DMS153 treated with DMSO at 0.1 percent for 48 hours (cell line): ENCODE measurements around the gene ADAMTSL5.
"Not testable (repeated sequence)": the region's sequence is repeated elsewhere in the genome, so short reads cannot be mapped to it uniquely, and the experiment has no call there.

Experiments
- DNase-seq: peaks from one replicate; lab custom pipeline; 2025; ENCODE audit not compliant: unreplicated experiment; lab: John Stamatoyannopoulos, UW

The ADAMTSL5 gene, protein sequence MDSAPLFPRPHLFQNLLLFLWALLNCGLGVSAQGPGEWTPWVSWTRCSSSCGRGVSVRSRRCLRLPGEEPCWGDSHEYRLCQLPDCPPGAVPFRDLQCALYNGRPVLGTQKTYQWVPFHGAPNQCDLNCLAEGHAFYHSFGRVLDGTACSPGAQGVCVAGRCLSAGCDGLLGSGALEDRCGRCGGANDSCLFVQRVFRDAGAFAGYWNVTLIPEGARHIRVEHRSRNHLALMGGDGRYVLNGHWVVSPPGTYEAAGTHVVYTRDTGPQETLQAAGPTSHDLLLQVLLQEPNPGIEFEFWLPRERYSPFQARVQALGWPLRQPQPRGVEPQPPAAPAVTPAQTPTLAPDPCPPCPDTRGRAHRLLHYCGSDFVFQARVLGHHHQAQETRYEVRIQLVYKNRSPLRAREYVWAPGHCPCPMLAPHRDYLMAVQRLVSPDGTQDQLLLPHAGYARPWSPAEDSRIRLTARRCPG

DNA sequence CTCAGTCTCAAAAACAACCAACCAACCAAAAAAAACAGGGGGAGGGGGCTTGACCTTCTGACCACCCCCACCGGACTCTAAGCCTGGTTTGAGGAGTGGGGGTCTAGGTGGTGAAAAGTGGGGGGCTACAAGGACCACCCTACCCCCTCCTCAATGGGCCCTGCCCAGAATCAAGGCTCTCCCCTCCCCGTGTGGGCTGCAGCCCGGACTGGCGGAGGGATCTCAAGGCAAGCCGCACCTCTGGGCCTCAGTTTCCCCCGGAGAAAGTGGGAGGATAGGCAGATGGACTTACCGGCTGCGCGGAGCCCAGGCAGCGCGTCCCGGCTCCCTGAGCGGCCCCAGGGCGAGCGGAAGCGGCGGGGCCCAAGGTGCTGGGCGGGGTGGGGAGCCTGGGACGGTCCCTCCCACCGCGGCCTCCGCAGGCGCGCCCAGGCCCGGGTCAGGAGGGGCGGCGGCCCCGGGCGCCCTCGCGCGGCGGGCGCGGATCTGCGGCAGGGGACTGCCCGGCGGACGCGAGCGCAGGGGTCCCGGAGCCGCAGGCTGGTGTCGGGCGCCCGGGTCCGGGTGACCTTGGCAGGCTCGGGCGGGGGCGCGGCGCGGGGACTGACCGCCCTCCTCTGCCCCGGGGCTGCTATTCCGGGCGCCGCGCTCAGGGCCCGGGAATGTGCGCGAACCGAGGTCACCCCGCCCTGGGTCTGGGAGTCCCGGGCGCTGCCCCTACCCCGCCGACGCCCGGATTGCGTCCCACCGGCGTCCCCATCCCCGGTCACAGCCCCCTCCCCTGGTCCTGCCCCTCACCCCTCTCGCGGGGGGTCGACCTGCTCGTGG, at the start of gene ADAMTSL5:
Gene ADAMTSL5, minus strand, starts transcription at position 349 of the 828 bp plus-strand sequence. CDS start 2,076 bp downstream, outside the sequence.
- no peak for DNase-seq

DNA sequence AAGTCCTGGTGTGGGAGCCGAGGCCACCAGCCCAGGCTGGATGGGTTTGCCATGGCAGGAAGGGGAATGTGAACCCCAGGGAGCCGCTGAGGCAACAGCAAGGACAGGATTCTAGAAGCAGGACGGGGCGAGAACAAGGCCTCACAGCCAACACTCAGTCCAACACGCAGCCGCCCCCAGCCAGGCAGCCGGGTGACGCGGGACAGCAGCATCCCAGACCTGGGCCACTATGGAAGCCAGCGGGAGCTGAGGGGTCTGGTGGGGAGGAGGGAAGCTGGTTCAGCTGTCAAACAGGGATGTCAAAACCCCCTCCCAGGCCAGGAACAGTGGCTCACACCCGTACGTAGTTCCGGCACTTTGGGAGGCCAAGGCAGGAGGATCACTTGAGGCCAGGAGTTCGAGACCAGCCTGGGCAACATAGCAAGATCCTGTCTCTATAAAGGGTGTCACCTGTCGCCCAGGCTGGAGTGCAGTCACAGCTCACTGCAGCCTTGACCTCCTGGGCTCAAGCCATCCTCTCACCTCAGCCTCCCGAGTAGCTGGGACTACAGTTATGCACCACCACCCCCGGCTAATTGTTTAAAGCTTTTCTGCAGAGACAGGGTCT, 48.5 kb upstream of the ADAMTSL5 start:
- DNase-seq, result no peak

DNA sequence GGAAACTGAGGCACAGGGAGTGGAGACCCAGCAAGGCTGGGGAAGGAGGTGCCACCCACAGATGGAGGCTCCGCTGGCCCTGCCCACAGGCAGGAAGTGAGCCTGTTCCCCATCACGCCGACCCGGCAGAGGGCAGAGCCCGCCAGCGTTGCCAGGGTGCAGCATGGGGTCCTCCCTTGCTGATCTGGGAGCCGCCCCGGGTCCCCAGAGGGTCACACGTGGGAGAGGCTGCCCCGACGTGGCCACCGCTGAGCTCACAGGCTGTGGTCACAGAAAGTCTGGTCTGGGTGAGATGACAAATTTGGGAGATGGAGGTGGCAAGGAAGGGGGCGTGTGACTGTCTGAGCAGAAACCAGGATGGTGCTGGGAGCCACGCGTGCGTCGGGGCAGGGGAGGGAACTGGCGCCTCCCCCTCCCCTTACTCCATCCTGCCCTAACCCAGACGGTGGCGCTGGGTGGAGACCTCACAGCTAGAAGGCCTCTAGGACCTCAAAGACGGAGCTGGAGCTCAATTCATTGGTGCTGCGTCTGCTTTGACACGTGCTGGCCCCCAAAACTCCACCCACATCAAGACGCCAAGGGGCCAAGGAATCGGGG, 47.6 kb upstream of the ADAMTSL5 start:
- DNase-seq, result no peak

DNA sequence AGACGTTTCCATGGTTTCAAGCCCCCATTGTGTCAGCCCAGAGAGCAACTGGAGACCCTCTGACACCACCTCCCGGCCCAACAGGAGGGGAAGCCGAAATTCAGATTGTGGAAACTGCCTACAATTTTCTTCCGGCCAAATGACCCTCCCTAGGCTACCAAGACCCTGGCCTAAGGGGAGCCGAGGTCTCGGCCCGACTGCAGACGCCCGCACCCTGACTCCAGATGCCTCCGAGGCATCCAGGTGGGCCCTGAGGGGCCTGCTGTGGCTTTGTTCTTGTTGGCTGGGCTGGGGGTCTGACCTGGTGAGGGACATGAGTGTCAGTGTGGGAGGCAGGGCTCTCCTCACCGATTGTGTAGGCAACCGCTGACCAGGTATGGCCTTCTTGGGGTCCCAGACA, 45.7 kb upstream of the ADAMTSL5 start:
- no peak for DNase-seq

DNA sequence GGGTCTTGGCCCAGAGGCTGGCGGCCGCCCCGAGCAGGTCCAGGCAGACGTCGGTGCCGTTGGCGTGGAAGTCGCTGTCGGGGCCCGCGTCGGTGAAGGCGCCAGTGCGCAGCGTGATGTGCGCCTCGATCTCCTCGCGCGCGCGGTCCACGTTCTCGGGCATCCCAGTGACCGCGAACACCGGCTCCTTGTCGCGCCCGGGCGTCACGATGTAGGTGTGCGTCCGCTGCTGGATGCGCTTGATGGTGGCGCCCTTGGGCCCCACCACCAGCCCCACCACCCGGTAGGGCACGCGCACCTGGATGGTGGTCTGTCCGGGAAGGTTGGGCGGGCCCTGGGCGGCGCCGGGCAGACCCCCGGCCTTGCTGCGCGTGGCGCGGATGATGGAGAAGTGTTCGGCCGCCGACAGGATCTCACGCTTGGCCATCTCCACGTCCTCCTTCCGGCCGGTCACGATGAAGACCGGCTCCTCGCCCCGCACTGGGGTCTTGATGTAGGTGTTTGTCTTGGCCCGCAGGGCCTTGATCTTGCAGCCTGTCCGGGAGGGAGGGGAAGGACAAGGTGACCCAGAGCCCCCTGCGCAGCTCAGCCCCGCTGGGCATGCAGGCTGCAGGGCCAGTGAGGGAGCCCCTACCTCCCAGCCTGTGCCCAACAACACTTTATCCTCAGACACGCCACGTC, 43.7 kb upstream of the ADAMTSL5 start:
- no peak for DNase-seq

DNA sequence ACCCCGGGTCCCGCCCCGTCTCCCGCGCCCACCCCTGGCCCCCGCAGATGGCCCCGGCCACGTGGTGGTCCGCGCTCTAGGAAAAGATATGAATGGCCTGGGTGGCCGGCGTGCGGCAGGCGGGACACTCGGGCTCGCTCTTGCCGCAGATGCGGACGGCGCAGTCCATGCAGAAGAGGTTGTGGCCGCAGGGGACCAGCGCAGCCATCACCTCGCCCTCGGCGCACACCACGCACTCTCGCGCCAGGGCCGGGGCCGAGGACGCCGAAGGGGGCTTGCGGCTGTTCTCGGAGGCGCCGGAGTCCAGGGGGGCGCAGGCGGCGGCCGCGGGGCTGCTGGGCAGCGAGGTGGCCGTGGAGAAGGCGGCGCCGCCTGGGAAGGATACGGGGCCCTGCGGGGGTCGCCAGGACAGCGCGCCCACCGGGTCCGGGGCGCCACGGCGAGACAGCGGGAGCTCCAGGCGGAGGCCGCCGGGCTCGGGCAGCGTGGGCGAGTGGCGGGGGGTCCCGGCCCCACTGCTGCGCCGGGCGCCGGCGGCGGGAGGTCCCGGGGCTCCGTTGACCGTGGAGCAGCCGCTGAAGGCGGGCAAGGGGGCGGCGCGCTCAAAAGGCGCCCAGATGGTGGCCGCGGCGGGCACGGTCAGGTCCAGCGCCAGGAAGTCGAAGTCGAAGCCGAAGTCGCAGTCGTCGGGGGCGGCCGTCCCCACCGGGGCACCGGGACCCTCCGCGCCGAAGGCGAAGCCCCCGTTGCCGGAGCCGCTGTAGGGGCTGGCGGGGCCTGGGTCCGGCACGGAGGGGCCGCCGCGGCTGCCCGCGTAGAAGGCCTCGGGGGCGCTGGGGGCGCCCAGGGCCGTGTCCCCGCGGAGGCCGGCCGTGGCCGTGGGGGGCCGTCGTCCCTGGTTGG, 42.9 kb upstream of the ADAMTSL5 start:
- DNase-seq, result no peak

DNA sequence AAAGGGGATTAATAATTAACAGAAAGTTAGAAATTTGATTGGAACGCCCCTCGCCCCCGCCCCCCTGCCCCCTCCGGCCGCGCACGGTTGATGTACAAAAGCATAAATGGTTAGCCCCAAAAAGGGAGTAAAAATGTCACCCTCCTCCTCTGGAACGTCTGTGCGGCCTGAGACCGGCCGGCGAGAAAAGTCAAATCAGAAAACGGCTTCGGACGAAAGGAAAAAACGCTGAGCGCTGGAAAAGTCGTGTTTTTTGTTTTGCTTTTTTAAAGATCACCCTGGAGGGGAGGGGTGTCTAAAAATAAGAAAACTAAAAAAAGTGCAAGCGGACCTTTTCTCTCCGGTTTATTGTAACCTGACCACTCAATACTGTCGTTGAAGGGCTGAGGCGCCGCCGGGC, 42.1 kb upstream of the ADAMTSL5 start:
- DNase-seq, result no peak

DNA sequence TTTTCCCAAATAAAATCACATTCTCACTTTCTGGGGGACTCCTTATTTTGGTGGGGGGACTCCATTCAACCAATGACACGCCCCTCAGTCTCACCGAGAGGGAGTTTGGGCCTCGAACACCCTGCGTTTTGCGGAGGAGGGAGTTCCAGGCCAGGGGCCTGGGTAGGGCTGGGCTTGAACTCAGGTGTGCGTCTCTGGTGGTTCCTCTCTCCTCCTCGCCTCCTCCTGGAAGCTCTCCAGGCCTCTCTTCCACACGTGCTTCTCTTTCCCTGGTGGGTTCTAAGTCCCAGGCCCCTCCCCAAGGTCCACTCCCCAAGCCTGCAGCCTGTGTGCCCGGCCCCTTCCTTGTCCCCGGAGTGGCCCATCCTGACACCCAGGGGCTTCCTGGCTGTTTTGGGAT, 40.6 kb upstream of the ADAMTSL5 start:
- DNase-seq, result no peak

DNA sequence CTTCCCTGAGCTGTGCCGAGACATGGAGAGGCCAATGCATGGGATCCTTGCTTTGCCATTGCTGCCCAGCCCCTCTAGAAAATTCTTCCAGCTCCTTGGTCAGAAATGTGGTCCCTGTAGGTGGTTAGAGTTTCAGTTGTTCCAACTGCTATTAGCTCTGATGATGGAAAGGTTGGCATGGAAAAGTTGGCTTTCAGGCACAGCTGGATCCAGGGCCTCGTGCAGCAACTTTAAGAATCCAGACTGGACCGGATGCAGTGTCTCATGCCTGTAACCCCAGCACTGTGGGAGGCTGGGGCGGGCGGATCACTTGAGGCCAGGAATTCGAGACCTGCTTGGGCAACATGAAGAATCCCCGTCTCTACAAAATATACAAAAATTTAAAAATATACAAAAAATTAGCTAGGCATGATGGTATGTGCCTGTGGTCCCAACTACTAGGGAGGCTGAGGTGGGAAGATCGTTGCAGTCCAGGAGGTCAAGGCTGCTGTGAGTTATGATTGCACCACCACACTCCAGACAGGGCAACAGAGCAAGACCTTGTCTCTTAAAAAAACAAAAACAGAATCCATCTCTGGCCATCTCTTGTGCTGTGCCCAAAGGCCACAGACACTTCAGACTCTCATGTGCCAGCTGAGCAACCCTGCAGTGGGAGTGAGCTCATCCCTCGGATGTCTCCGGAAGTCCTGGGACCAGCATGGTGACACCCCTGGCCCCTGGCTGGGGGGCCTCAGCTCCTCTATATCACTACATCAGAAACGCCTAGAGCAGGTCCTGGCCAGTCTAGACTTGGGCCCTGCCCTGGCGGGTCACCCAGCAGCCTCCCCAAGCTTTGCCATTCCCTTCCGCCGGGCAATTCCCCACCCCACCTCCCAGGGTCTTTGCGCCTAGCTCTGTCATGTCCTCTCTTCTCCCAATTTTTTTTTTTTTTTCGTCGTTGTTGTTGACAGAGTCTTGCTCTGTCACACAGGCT, 38.5 kb upstream of the ADAMTSL5 start:
- DNase-seq, result no peak

DNA sequence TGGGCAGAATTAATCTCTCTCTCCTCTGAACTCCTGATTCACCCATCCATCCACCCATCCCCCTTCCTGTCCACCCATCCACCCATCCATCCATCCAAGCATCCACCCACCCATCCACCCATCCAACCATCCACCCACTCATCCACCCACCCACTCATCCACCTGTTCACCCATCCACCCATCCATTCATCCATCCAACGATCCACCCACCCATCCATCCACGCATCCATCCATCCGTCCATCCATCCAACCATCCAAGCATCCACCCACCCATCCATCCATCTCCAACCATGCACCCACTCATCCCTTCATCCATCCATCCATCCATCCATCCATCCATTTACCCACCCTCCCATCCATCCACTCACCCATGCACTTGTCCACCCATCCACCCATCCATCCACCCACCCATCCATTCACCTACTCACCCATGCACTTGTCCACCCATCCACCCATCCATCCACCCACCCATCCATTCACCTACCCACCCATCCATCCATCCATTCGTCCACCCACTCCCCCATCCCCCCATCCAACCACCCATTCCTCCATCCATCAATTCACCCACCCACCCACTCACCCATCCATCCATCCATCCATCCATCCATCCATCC, 36.6 kb upstream of the ADAMTSL5 start:
- no peak for DNase-seq

DNA sequence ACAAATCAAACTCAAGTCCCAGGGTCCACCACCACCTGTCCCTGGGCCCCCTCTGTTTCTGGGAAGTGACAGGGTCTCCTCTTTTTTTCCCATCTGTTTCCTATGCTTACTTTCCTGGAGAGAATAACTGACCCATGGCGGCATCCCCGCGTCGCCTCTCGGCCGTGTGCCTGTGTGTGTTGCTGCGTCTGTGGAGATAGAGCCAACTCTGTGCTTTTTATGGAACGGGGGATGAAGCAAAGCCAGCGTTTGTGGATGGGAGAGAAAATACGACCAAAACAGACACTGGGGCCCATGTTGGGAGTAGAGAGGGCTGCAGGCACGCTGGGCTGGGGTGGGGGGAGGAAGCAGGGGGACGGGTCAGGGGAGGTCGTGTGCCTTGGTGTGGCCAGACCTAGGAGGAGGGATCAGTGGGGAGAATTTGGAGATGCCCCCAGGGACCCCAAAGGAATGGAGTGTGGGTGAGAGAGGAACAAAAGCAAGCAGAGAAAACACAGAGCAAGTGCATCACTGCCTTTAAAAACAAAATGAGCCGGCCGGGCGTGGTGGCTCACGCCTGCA, 27.6 kb upstream of the ADAMTSL5 start:
- no peak for DNase-seq

DNA sequence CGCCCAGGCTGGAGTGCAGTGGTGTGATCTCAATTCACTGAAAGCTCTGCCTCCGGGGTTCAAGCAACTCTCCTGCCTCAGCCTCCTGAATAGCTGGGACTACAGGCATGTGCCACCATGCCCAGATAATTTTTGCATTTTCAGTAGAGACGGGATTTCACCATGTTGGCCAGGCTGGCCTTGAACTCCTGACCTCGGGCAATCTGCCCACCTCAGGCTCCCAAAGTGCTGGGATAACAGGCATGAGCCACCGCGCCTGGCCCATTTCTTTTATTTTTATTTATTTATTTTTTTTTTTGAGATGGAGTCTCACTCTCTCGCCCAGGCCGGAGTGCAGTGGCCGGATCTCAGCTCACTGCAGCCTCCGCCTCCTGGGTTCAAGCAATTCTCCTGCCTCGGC, 26.9 kb upstream of the ADAMTSL5 start:
- DNase-seq, result not testable (repeated sequence)

DNA sequence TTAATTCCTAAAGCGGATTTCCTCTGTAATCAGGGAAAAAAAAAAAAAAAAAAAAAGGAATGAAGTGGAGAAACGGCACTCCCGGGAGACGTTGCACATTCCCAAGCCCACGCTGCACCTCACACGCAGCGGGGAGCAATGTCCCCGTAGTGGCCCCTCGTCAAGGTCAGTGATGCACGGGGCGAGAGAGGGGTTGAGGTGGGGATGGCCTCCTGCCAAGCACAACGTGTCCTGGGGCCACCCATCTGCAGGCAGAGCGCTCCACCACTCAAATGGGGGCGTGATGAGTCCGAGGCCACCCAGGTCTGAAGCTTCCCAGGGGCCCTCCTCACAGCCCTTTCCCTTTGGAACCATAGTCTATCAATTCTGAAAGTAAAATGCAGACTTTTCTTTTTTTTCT, 26.2 kb upstream of the ADAMTSL5 start:
- DNase-seq, result no peak

DNA sequence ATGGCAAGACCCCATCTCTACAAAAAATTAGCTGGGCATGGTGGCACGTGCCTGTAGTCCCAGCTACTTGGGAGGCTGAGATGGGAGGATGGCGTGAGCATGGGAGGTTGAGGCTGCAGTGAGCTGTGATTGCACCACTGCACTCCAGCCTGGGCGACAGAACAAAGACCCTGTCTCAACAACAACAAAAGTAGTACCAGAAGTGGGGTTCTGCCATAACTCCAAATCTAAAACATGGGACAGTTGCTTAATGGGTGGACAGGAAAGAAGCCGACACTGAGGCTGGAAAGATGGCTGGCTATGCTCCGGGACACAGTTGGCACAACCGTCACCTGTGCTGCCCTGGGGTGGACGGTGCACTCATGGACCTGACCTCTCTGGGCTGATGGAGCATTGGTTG, 22.9 kb upstream of the ADAMTSL5 start:
- DNase-seq, result not testable (repeated sequence)

DNA sequence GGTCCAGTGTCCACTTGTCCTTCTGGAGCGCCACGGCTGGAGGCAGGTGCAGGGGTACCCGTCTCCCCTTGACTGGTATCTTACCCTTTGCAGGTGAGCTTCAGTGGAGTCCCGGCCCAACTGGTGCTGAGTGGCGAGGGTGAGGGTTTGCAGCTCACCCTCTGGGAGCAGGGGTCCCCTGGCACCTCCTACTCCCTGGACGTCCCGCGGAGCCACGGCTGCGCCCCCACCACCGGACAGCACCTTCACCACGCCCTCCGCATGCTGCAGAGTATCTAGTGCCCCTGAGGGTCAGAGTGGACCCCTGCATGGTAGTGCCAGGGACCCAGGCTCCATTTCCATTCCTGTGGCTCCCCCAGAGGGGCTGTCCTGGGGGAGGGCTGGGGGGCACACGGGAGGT, 22.2 kb upstream of the ADAMTSL5 start:
- DNase-seq, result no peak

DNA sequence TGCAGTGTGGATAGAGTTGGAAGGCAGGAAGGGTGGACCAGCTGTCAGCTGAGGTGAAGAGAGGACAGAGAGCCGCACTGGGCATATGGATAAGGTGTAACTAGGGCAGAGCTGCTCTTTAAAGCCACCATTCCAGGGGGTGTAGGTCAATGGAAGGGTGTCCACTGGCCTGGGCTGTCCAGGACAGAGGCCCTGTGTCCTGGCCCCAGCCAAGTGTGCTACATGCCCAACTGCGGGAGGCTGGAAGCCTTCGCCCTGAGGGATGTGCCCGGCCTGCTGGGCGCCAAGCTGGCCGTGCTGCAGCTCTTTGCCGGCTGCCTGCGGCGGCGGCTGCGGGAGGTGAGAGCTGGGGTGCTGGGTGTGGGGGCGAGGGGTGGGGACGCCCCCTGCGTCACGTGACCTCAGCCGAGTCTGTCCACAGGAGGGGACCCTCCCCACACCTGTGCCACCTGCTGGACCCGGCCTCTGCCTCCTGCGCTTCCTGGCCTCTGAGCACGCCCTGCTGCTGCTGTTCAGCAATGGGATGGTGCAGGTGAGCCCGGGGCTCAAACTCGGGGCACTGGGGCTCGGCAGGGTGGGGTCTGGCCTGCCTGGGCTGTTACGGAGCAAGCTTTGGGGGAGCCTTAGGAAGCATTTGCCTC, 20.8 kb upstream of the ADAMTSL5 start:
- DNase-seq, result no peak

DNA sequence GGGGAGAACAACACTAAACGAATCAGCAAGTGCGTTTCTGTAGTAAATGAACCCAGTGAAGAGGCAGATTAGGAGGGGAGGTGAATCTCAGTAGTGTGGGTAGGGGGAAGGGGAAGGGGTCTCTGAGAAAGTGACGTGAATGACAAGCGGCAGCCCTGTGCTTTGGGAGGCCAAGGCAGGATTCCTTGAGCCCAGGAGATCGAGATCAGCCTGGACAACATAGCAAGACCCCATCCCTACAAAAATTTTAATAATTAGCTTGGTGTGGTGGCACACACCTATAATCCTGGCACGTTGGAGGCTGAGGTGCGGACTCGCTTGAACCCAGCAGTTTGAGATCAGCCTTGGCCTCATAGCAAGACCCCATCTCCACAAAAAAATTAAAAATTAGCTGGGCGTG, 19.2 kb upstream of the ADAMTSL5 start:
- DNase-seq, result no peak
